Measurements from ENCODE around the gene STKLD1.

GRCh38 chr9:133331641-133332380, 44.4 kb upstream of the STKLD1 start:
- TF ChIP-seq CTCF (IDR thresholded peaks at IDR 0.05; ENCODE audit: low read length), result no peak
- no peak for TF ChIP-seq EZH2phosphoT487 (IDR thresholded peaks at IDR 0.05; ENCODE audit: low read length)

Measured in MM.1S (cell line).